Right lobe of liver (tissue), 4 donors: ENCODE results near the gene PRKACA.

Experiments
- CTCF ChIP-seq, 4 donors: fragments of 200-600 bp in 3 of 4; fragments of 450-650 bp in 1 of 4; IDR thresholded peaks; one replicate each; pipeline versions ENCODE4 v1.5.1 to v1.8.0; 2016 to 2022; ENCODE audit warnings: antibody characterized with exemption in 4 of 4, mild to moderate bottlenecking in 2 of 4
- POLR2A ChIP-seq: fragments of 450-650 bp; IDR thresholded peaks from one replicate; pipeline ENCODE4 v1.6.1; 2017; ENCODE audit warnings: antibody characterized with exemption, mild to moderate bottlenecking
- donor health status: DM: no; HTN: no; CAD: no.
- donor health status: DM: no; HTN: no; CAD: no.
- donor health status: DM: no; HTN: yes; CAD: no.

GRCh38 chr19:14164724-14165493, 47.3 kb upstream of the PRKACA start:
- TF ChIP-seq CTCF (IDR thresholded peaks at IDR 0.05) (no peak), POLR2A (no peak)
